DOHH2 (cell line): ENCODE results near the gene KRT84.

Source experiments
- H3F3A ChIP-seq: fragments of 200-600 bp; sonication (generic), shearing (Covaris generic); 2 replicates; pipeline ENCODE4 v1.6.0; 2016; ENCODE audit warnings: antibody characterized with exemption, mild to moderate bottlenecking; ENCODE audit not compliant: control insufficient read depth, insufficient read depth
- H3K27ac ChIP-seq: fragments of 200-600 bp; sonication (generic); 2 replicates; pipeline ENCODE4 v1.5.1; 2014; ENCODE audit warnings: low read depth, mild to moderate bottlenecking, low read length, moderate library complexity
- H3K27me3 ChIP-seq: fragments of 200-600 bp; sonication (generic); 2 replicates; pipeline ENCODE4 v1.6.1; 2014; ENCODE audit warnings: mild to moderate bottlenecking, low read length, mixed read lengths; ENCODE audit not compliant: control insufficient read depth
- H3K36me3 ChIP-seq: fragments of 200-600 bp; sonication (generic); 2 replicates; pipeline ENCODE4 v1.6.1; 2014; ENCODE audit warnings: mild to moderate bottlenecking, low read length, moderate library complexity, mixed read lengths; ENCODE audit not compliant: control insufficient read depth
- H3K4me1 ChIP-seq: fragments of 200-600 bp; sonication (generic); 2 replicates; pipeline ENCODE4 v1.6.1; 2014; ENCODE audit warnings: mild to moderate bottlenecking, low read length, mixed read lengths; ENCODE audit not compliant: control insufficient read depth
- H3K4me2 ChIP-seq: fragments of 200-600 bp; sonication (generic); 2 replicates; pipeline ENCODE4 v1.6.0; 2014; ENCODE audit warnings: mild to moderate bottlenecking, low read length, moderate library complexity
- H3K4me3 ChIP-seq: fragments of 200-600 bp; sonication (generic); 2 replicates; pipeline ENCODE4 v1.5.1; 2014; ENCODE audit warnings: mild to moderate bottlenecking, low read length, mixed read lengths
- H3K79me2 ChIP-seq: fragments of 200-600 bp; sonication (generic); 2 replicates; pipeline ENCODE4 v1.6.1; 2014; ENCODE audit warnings: mild to moderate bottlenecking, low read length, mixed read lengths; ENCODE audit not compliant: control insufficient read depth
- H3K9me2 ChIP-seq: fragments of 200-600 bp; sonication (generic); replicated peaks from 2 replicates; pipeline ENCODE4 v1.6.1; 2014; ENCODE audit warnings: mild to moderate bottlenecking, low read length, mixed read lengths; ENCODE audit not compliant: control insufficient read depth
- H3K9me3 ChIP-seq: fragments of 200-600 bp; sonication (generic); 2 replicates; pipeline ENCODE4 v1.6.1; 2014; ENCODE audit warnings: antibody characterized with exemption, low read length, mixed read lengths; ENCODE audit not compliant: control insufficient read depth, insufficient read depth
- H4K20me1 ChIP-seq: fragments of 200-600 bp; sonication (generic); 2 replicates; pipeline ENCODE4 v1.6.0; 2014; ENCODE audit warnings: low read depth, mild to moderate bottlenecking, antibody characterized with exemption, low read length, moderate library complexity; ENCODE audit not compliant: control insufficient read depth, insufficient read depth
- EZH2phosphoT487 ChIP-seq: fragments of 200-600 bp; sonication (generic); IDR thresholded peaks from 2 replicates; pipeline ENCODE4 v1.6.1; 2017; ENCODE audit warnings: borderline replicate concordance, mild to moderate bottlenecking, antibody characterized with exemption, low read length, moderate library complexity, mixed read lengths
- TF ChIP-seq, protein P1 (sequence below): fragments of 200-600 bp; sonication (generic); IDR thresholded peaks from one replicate; pipeline ENCODE4 v1.5.1; 2014; ENCODE audit warnings: antibody characterized with exemption, mild to moderate bottlenecking, low read depth, low read length; ENCODE audit not compliant: poor library complexity, severe bottlenecking

KRT84 gene

GRCh38 chr12:52418576-52419110, 33.2 kb upstream of the KRT84 start:
- no peaks in the 10 kb centered on the region for H3K36me3 ChIP-seq
- 0 out of 2 replicates have a peak, but pooled peaks cover 6% of the 10 kb centered on the region for H3K27me3 ChIP-seq
- no peaks in the 10 kb centered on the region for H3K79me2 ChIP-seq
- no peaks in the 10 kb centered on the region for H4K20me1 ChIP-seq
- no peak overlapping the region for H3K27ac ChIP-seq
- TF ChIP-seq, protein P1, sequence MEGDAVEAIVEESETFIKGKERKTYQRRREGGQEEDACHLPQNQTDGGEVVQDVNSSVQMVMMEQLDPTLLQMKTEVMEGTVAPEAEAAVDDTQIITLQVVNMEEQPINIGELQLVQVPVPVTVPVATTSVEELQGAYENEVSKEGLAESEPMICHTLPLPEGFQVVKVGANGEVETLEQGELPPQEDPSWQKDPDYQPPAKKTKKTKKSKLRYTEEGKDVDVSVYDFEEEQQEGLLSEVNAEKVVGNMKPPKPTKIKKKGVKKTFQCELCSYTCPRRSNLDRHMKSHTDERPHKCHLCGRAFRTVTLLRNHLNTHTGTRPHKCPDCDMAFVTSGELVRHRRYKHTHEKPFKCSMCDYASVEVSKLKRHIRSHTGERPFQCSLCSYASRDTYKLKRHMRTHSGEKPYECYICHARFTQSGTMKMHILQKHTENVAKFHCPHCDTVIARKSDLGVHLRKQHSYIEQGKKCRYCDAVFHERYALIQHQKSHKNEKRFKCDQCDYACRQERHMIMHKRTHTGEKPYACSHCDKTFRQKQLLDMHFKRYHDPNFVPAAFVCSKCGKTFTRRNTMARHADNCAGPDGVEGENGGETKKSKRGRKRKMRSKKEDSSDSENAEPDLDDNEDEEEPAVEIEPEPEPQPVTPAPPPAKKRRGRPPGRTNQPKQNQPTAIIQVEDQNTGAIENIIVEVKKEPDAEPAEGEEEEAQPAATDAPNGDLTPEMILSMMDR: no peak
- no peak for TF ChIP-seq EZH2phosphoT487
- no peaks in the 10 kb centered on the region for H3K9me3 ChIP-seq
- H3K4me3 ChIP-seq: no peak overlapping the region
- no peaks in the 10 kb centered on the region for H3K9me2 ChIP-seq
- no peaks in the 10 kb centered on the region for H3K4me1 ChIP-seq
- H3F3A ChIP-seq: no peaks in the 10 kb centered on the region
- no peak overlapping the region for H3K4me2 ChIP-seq

- Histone ChIP-seq H3K79me2 (no peaks in the 10 kb centered on the region), H3K36me3 (no peaks in the 10 kb centered on the region), H3K4me2 (no peak overlapping the region), H3K9me3 (no peaks in the 10 kb centered on the region), H4K20me1 (no peaks in the 10 kb centered on the region), H3K4me1 (no peaks in the 10 kb centered on the region), H3K9me2 (no peaks in the 10 kb centered on the region), H3F3A (no peaks in the 10 kb centered on the region), H3K27ac (no peak overlapping the region), H3K27me3 (0 out of 2 replicates have a peak, but pooled peaks cover 6% of the 10 kb centered on the region), H3K4me3 (no peak overlapping the region)
- TF ChIP-seq, protein P1: no peak
- no peak for TF ChIP-seq EZH2phosphoT487
Measured at GRCh38 chr12:52417740-52418139, 32.3 kb upstream of the KRT84 start.

DNA sequence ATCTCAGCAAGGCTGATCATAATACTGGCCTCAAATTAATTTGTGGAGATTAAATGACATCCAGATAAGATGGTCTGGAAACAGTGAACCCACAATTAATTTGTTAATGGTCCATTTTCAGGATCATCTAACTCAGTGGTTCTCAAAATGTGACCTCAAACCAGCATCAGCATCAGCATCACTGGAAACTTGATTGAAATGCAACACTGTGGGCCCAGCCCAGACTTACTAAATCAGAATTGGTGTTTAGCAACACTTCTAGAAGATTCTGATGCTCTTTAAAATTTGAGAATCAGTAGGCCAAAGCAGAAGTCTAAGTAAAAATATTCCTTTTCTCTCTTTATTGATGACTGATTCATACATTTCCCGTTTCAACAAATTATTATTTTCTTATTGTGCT, 31.3 kb upstream of the KRT84 start:
- no peaks in the 10 kb centered on the region for H3K36me3 ChIP-seq
- no peak overlapping the region for H3K4me3 ChIP-seq
- H3K4me1 ChIP-seq: no peaks in the 10 kb centered on the region
- H3K4me2 ChIP-seq: no peak overlapping the region
- H3K27me3 ChIP-seq: 0 out of 2 replicates have a peak, but pooled peaks cover 4% of the 10 kb centered on the region
- no peak overlapping the region for H3K27ac ChIP-seq
- no peaks in the 10 kb centered on the region for H3K79me2 ChIP-seq
- H4K20me1 ChIP-seq: no peaks in the 10 kb centered on the region
- TF ChIP-seq, protein P1: no peak
- no peak for TF ChIP-seq EZH2phosphoT487
- H3K9me2 ChIP-seq: no peaks in the 10 kb centered on the region
- no peaks in the 10 kb centered on the region for H3K9me3 ChIP-seq
- no peaks in the 10 kb centered on the region for H3F3A ChIP-seq
